Fibroblast of the conjunctiva (primary cell): Measurements from ENCODE around the gene TBC1D16.
A peak's percentile ranks its signal among the peaks of the same experiment; 100 is the strongest.

ENCODE experiments used
- DNase-seq: peaks from one replicate; pipeline ENCODE4 v3.0.0-alpha.2; 2010; ENCODE audit warnings: low read depth

Gene TBC1D16

DNA sequence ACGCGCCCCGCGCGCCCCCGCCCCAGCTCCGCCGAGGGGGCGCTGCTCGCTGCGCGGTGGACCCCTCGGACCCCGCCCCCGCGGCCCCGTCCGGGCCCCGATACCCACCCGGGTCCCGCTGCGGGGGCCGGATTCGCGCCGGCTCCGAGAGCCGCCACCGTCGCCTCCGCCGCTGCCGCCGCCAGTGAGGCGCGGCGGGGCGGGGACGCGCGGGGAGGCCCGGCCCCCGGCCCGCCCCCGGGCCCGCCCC lies at the start of gene TBC1D16:
TBC1D16 (minus strand) TSS at position 186 of the 250 bp plus-strand sequence. CDS start 22,325 bp downstream, outside the sequence.
- DNase-seq: no peak

- DNase-seq: no peak
Observed at GRCh38 chr17:80084773-80085172, 49.1 kb upstream of the TBC1D16 start.

- DNase-seq: no peak
Observed at GRCh38 chr17:80083136-80083661, 47.5 kb upstream of the TBC1D16 start.

- DNase-seq: peak; percentile 77
Observed at GRCh38 chr17:80082403-80083135, 46.9 kb upstream of the TBC1D16 start.

DNA sequence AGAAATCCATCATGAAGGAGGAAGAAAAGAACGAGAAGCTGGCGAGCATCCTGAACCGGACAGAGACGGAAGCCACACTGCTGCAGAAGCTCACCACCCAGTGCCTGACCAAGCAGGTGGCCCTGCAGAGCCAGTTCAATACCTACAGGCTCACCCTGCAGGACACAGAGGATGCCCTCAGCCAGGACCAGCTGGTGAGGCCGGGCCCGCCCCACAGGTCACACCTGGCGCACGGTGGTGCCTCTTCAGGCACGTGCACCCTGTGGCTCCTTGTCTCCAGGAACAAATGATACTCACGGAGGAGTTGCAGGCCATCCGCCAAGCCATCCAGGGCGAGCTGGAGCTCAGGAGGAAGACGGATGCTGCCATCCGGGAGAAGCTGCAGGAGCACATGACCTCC lies 45.9 kb upstream of the TBC1D16 start:
- no peak for DNase-seq

DNA sequence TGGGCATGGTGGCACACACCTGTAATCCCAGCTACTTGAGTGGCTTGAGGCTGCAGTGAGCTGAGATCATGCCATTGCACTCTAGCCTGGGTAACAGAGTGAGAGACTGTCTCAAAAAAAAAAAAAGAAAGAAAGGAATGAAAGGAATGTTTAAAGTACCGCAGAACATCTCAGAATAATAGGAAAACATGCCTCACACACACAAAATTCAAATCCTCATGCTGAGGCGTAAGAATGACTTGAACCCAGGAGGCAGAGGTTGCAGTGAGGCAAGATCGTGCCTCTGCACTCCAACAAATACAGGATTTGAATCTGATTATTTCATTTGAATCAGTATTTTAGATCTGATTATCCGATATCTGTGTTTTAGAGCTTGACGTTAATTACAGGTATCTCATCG lies 44.4 kb upstream of the TBC1D16 start:
- no peak for DNase-seq

DNA sequence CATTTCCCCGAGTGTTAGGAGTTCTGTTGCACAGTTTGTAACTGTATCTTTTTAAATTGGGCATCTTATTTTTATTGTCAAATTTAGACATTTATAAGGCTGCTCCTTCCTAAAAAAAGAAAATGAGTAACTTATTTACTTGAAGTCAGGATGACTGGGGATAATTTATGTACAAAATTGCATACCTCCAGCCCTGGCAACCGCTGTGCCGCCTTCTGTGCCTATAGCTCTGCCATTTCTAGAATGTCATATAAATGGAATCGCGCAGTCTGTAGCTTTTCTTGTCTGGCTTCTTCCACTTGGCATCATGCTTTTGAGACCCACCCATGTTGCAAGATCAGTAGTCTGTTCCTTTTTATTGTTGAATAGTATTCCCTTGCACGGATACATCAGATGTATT lies 36.7 kb upstream of the TBC1D16 start:
- DNase-seq: no peak

DNA sequence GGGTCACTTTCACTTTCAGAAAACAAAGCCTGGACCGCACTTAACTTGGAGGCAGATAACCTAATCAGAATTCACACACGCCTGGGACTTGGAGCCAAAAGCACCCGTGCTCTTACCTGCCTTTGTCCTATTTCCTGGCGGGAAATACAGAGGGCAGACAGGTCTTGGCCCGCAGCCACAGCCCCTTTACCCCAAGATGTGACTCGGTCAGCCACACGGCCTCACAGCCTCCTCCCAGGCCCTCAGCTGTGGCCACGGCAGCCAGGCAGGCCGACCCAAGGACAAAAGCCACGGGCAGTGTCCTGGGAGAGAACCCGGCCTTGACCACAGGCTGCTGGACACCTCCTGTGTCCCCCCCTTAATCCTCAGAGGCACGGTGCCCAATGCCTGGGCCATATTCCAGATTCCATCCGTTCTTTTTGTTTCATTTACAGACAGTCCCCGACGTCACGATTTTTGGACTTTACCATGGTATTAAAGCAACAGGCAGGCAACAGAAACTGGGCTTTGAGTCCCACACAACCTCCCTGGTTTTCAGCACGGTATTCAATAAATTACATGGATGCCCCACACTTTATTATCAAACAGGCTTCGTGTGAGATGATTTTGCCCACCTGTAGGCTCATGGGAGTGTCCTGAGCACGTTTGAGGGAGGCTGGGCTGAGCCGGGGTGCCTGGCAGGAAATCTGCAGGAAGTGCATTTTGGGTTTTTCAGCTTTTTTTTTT lies 35.6 kb upstream of the TBC1D16 start:
- no peak for DNase-seq

GRCh38 chr17:80070375-80071115 lies 34.9 kb upstream of the TBC1D16 start:
- DNase-seq: no peak

GRCh38 chr17:80068301-80069222 lies 32.9 kb upstream of the TBC1D16 start:
- peak; percentile 37 for DNase-seq

GRCh38 chr17:80067393-80067986 lies 31.8 kb upstream of the TBC1D16 start:
- DNase-seq: no peak

GRCh38 chr17:80065478-80066170 lies 30.0 kb upstream of the TBC1D16 start:
- no peak for DNase-seq

DNA sequence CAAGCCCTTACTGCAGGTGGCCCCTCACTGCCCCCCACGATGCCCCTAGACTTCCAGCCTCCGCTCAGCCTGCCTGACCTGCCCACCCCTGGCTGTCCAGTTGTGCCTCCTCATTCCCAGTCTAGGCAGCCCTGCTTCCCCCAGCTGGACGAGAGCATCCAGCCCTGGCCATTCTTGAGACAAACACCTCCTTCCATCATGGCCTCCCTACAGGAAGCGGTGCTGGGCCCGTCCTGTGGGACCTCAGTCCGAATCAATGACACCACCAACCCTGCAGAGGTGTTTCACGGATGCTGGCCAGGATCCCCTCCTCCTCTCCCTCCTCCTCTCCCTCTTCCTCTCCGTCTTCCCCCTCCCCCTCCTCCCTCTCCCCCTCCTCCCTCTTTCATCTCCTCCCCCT lies 29.0 kb upstream of the TBC1D16 start:
- DNase-seq: no peak

DNA sequence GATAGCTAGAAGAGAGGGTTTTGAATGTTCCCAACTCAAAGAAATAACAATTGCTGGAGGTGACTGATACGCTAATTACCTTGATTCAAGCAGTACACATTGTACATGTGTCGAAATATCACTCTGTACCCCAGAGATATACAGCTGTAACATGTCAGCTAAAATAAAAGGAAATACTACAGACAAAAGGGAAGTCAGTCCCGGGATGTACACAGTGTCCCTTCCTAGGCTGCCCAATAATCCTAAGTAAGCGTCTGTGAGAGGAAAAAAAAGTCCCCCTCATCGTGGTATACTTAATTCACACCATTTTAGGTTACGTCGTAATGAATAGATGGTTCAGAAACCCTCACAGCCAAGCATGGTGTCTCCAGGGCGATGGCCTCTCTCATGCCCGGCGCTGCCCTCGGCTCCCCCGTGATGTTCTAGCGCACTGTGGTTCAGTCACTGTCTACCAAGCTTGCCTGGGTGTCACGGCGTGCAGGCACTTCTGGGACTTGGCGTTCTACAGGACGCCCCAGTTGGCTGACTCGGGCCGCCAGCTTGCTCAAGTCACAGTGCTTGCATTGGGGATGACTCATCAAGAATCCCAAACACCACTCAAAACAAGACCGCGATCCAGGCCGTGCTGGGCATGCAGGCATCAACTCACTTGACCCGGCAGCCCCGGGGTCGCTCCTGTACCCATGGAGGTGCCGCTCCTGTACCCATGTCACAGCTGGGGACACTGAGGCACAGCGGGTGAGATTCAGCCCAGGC lies 28.3 kb upstream of the TBC1D16 start:
- peak; percentile 45 for DNase-seq

- no peak for DNase-seq
Observed at GRCh38 chr17:80061421-80061820, 25.7 kb upstream of the TBC1D16 start.

GRCh38 chr17:80060644-80061043 lies 25.0 kb upstream of the TBC1D16 start:
- DNase-seq: no peak

DNA sequence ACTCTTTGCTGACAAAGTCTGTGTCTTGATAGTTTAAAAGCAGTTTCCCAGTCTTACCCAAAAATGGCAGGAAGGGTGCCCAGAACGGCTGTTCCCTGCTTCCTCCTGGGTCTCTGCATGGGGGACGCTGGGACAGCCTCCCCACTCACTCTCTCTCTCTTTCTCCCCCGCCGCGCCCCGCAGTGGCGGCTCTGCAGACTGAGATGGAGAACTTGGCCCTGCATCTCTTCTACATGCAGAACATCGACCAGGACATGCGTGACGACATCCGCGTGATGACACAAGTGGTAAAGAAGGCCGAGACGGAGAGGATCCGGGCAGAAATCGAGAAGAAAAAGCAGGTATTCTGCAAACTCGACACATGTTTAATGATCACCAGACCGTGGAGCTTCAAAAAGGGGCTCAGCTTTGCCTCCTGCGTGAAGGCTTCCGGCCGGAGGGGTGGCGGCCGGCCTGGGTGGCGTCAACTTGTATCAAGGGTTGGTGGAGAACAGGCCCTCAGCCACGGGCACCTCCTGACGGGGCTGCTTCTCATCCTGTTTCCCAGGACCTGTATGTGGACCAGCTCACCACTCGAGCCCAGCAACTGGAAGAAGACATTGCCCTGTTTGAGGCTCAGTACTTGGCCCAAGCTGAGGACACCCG lies 22.8 kb upstream of the TBC1D16 start:
- DNase-seq: no peak

- DNase-seq: no peak
Observed at GRCh38 chr17:80055597-80055996, 19.9 kb upstream of the TBC1D16 start.

DNA sequence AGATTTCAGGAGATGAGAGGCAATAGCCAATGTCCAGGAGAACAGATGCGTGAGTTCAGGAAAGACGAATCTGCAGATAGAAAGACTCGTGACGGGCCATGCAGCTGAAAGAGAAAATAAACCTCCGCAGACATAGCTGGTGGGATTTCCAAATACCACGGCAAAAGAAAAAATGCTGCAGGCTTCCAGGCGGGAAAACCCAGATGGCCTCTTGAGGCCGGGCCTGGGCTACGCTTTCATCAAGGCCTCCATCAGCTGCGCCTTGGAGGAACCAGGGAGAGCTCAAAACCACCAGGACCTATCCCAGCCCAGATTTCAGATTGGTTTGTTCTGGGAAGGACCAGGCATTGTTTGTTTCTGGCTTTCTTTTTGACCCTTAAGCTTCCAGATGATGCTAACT lies 17.4 kb upstream of the TBC1D16 start:
- DNase-seq: no peak

GRCh38 chr17:80051681-80052080 lies 16.0 kb upstream of the TBC1D16 start:
- DNase-seq: no peak
